ENCODE measurements around the gene PLXDC2. TPM values are rescaled to one million over a fixed set of nuclear protein-coding genes. Genes with fewer than 3 reads are reported as not detected.

PLXDC2 gene
- total and polyA plus RNA-seq, 8 donors, result 2.1 to 57.2 (median 11.2) TPM

- H3K9me3 ChIP-seq, result no peaks in the 10 kb centered on the region
- WGBS, 5 donors, result 55 to 65% (median 58%) methylated on average over 6 of the region's 6 CpGs
- no peaks in the 10 kb centered on the region for H3K4me1 ChIP-seq
- no peak for TF ChIP-seq EP300 (IDR thresholded peaks at IDR 0.05)
- no peak for TF ChIP-seq POLR2A (IDR thresholded peaks at IDR 0.05)
- no peak for TF ChIP-seq CTCF (IDR thresholded peaks at IDR 0.05)
- TF ChIP-seq POLR2AphosphoS5 (IDR thresholded peaks at IDR 0.05), result no peak
- intact Hi-C loops (cut with DNase I; ENCODE audit: low total_unique reads), result no loop called here
- H3K27ac ChIP-seq, result no peak overlapping the region
- DNase-seq, result no peak
- no peaks in the 10 kb centered on the region for H3K27me3 ChIP-seq
- peaks cover 0 to 15% (median 10%) of the 10 kb centered on the region in 4 donors for H3K36me3 ChIP-seq
- H3K4me3 ChIP-seq, result no peak overlapping the region
These were observed 460.1 kb downstream of the PLXDC2 start for GRCh38 chr10:20276127-20276979.

- 43 to 58% (median 50%) methylated on average over 3 of the region's 3 CpGs for WGBS, 5 donors
- DNase-seq, result no peak
- TF ChIP-seq CTCF (IDR thresholded peaks at IDR 0.05) (no peak), POLR2AphosphoS5 (IDR thresholded peaks at IDR 0.05) (no peak), POLR2A (IDR thresholded peaks at IDR 0.05) (no peak), EP300 (IDR thresholded peaks at IDR 0.05) (no peak)
- no peaks in the 10 kb centered on the region for H3K4me1 ChIP-seq
- no peaks in the 10 kb centered on the region for H3K9me3 ChIP-seq
- no peaks in the 10 kb centered on the region for H3K27me3 ChIP-seq
- H3K36me3 ChIP-seq, result peaks cover 0 to 15% (median 10%) of the 10 kb centered on the region in 4 donors
- intact Hi-C loops (cut with DNase I; ENCODE audit: low total_unique reads), result no loop called here
- no peak overlapping the region for H3K27ac ChIP-seq
- H3K4me3 ChIP-seq, result no peak overlapping the region
These were observed 461.6 kb downstream of the PLXDC2 start for GRCh38 chr10:20277820-20278219.

- Histone ChIP-seq H3K27ac (no peak overlapping the region), H3K36me3 (peaks cover 0 to 15% (median 10%) of the 10 kb centered on the region in 4 donors), H3K27me3 (no peaks in the 10 kb centered on the region), H3K4me3 (no peak overlapping the region), H3K9me3 (no peaks in the 10 kb centered on the region), H3K4me1 (no peaks in the 10 kb centered on the region)
- WGBS, 5 donors, result 70 to 90% (median 81%) methylated on average over 1 of the region's 1 CpG
- no peak for DNase-seq
- intact Hi-C loops (cut with DNase I; ENCODE audit: low total_unique reads), result no loop called here
- TF ChIP-seq POLR2AphosphoS5 (IDR thresholded peaks at IDR 0.05) (no peak), CTCF (IDR thresholded peaks at IDR 0.05) (no peak), EP300 (IDR thresholded peaks at IDR 0.05) (no peak), POLR2A (IDR thresholded peaks at IDR 0.05) (no peak)
These were observed 465.3 kb downstream of the PLXDC2 start for GRCh38 chr10:20281579-20281978.

GRCh38 chr10:20287586-20287985, 471.4 kb downstream of the PLXDC2 start:
- WGBS, 5 donors, result 63 to 82% (median 75%) methylated on average over 5 of the region's 5 CpGs
- Histone ChIP-seq H3K9me3 (no peaks in the 10 kb centered on the region), H3K4me1 (peaks cover 0 to 11% (median 0%) of the 10 kb centered on the region in 4 donors), H3K4me3 (no peak overlapping the region), H3K27ac (no peak overlapping the region), H3K36me3 (no peaks in the 10 kb centered on the region), H3K27me3 (no peaks in the 10 kb centered on the region)
- intact Hi-C loops (cut with DNase I; ENCODE audit: low total_unique reads), result no loop called here
- TF ChIP-seq CTCF (IDR thresholded peaks at IDR 0.05) (no peak), POLR2A (IDR thresholded peaks at IDR 0.05) (no peak), POLR2AphosphoS5 (IDR thresholded peaks at IDR 0.05) (no peak), EP300 (IDR thresholded peaks at IDR 0.05) (no peak)
- no peak for DNase-seq
